K562 (cell line): ENCODE results near the gene MACROD2. TPM values are rescaled to one million over a fixed set of nuclear protein-coding genes. Genes with fewer than 3 reads are reported as not detected.

Source experiments
- ATAC-seq: fragments of 200-7000 bp; cut with Tn5 transposase; 3 replicates; pipeline ENCODE4 v1.9.1; 2020; ENCODE audit warnings: moderate library complexity
- BruUV-seq: library from RNA; stranded (reverse); fragments of 400-500 nt; replicated peaks from 2 replicates; lab custom pipeline; 2021; lab: Mats Ljungman, UMichigan
- CTCF ChIA-PET: fragments of 300-600 bp; formaldehyde crosslinking; extraction: SDS; loops from one replicate; lab custom pipeline; 2021; ENCODE audit warnings: low intra/inter-chr PET ratio; lab: Yijun Ruan, JAX
- POLR2A ChIA-PET: fragments of 300-600, 350-650 bp; sonication (Branson Sonifier 250); formaldehyde crosslinking; extraction: SDS; loops from one replicate; lab custom pipeline; 2021; ENCODE audit warnings: antibody characterized with exemption, inconsistent platforms; lab: Yijun Ruan, JAX
- DNase-seq, 4 experiments: peaks; one replicate each; pipeline versions ENCODE4 v3.0.0 to v3.0.0-alpha.2; 2011 to 2018; ENCODE audit warnings: low spot score in 3 of 4, mixed read lengths in 3 of 4; ENCODE audit errors: extremely low read depth in 1 of 4
- FAIRE-seq: peaks from 2 replicates; lab custom pipeline; 2011; peaks lifted over from hg19 to GRCh38; lab: Jason Lieb, UNC
- H2AFZ ChIP-seq: 2 replicates; pipeline ENCODE4 v1.6.0; 2011; ENCODE audit warnings: low read depth, low read length, control low read depth, inconsistent platforms
- H3K27ac ChIP-seq: fragments of 200-600 bp; 3 replicates; pipeline ENCODE4 v1.8.0; 2011; ENCODE audit warnings: low read depth, mild to moderate bottlenecking, control low read depth, inconsistent platforms, low read length, moderate library complexity, mixed read lengths; ENCODE audit errors: extremely low read depth
- H3K27me3 ChIP-seq, 2 experiments: fragments of 300-600 bp in 1 of 2; 2 replicates in 1 of 2; 3 replicates in 1 of 2; pipeline versions ENCODE4 v1.6.0 to v1.8.0; 2011; ENCODE audit warnings: inconsistent platforms in 2 of 2, low read length in 2 of 2, mild to moderate bottlenecking in 1 of 2, mixed read lengths in 1 of 2, moderate library complexity in 1 of 2; ENCODE audit not compliant: control insufficient read depth in 2 of 2, insufficient read depth in 2 of 2
- H3K36me3 ChIP-seq: fragments of 300-600 bp; 3 replicates; pipeline ENCODE4 v1.8.0; 2011; ENCODE audit warnings: mild to moderate bottlenecking, low read length, inconsistent platforms; ENCODE audit not compliant: control insufficient read depth, insufficient read depth
- H3K4me1 ChIP-seq, 2 experiments: fragments of 200-600 bp in 1 of 2; replicated peaks in 1 of 2; 2 replicates in 1 of 2; 3 replicates in 1 of 2; pipeline versions ENCODE4 v1.5.1 to v1.8.0; 2011; ENCODE audit warnings: inconsistent platforms in 2 of 2, low read length in 2 of 2, mild to moderate bottlenecking in 1 of 2, mixed read lengths in 1 of 2, moderate library complexity in 1 of 2; ENCODE audit not compliant: control insufficient read depth in 2 of 2, insufficient read depth in 2 of 2
- H3K4me2 ChIP-seq: 2 replicates; pipeline ENCODE4 v1.6.1; 2011; ENCODE audit warnings: low read length, control low read depth, inconsistent platforms, mixed read lengths; ENCODE audit not compliant: insufficient read depth
- H3K4me3 ChIP-seq: fragments of 200-600 bp; sonication (generic), shearing (Covaris generic); 2 replicates; pipeline ENCODE4 v1.5.1; 2016; ENCODE audit warnings: control low read depth, inconsistent platforms
- H3K79me2 ChIP-seq: fragments of 200-600 bp; 3 replicates; pipeline ENCODE4 v1.8.0; 2011; ENCODE audit warnings: low read length, inconsistent platforms; ENCODE audit not compliant: control insufficient read depth, insufficient read depth
- H3K9ac ChIP-seq, 2 experiments: 2 replicates each; pipeline versions ENCODE4 v1.6.0 to v1.6.1; 2011; ENCODE audit warnings: low read depth in 2 of 2, low read length in 2 of 2, control low read depth in 1 of 2, inconsistent platforms in 1 of 2, mild to moderate bottlenecking in 1 of 2, mixed read lengths in 1 of 2; ENCODE audit not compliant: insufficient read depth in 1 of 2
- H3K9me1 ChIP-seq: one replicate; pipeline ENCODE4 v1.6.0; 2011; ENCODE audit warnings: inconsistent platforms, mild to moderate bottlenecking, low read length, moderate library complexity; ENCODE audit not compliant: control insufficient read depth, insufficient read depth
- H3K9me3 ChIP-seq: replicated peaks from 2 replicates; pipeline ENCODE4 v1.5.1; 2011; ENCODE audit warnings: low read depth, low read length, inconsistent platforms; ENCODE audit not compliant: control insufficient read depth, insufficient read depth
- H4K20me1 ChIP-seq: replicated peaks from 2 replicates; pipeline ENCODE4 v1.6.1; 2011; ENCODE audit warnings: low read length, inconsistent platforms, mixed read lengths; ENCODE audit not compliant: control insufficient read depth, insufficient read depth
- CTCF ChIP-seq, 3 experiments: IDR thresholded peaks in 2 of 3; conservative IDR thresholded peaks in 1 of 3; 2 replicates each; pipeline ENCODE4 v1.5.1; 2011 to 2012; ENCODE audit warnings: low read length in 3 of 3, mild to moderate bottlenecking in 3 of 3, control low read depth in 2 of 3, improper control_type of control experiment in 1 of 3, inconsistent platforms in 1 of 3, low read depth in 1 of 3, mixed read lengths in 1 of 3, moderate library complexity in 1 of 3; ENCODE audit not compliant: insufficient read depth in 2 of 3
- ETS2 ChIP-seq: IDR thresholded peaks from 2 replicates; pipeline ENCODE4 v1.6.1; 2016; ENCODE audit warnings: borderline replicate concordance, missing genetic modification characterization, mild to moderate bottlenecking, moderate library complexity, missing compliant biosample characterization; ENCODE audit not compliant: poor library complexity, severe bottlenecking
- FOXK1 ChIP-seq: sonication (generic); formaldehyde crosslinking; IDR thresholded peaks from 2 replicates; pipeline ENCODE4 v1.8.0; 2022; ENCODE audit warnings: missing genetic modification reagents, mild to moderate bottlenecking, borderline replicate concordance
- NRF1 ChIP-seq, 2 experiments: fragments of 450-650 bp; IDR thresholded peaks in 1 of 2; conservative IDR thresholded peaks in 1 of 2; 2 replicates each; pipeline ENCODE4 v1.6.1; 2014; ENCODE audit warnings: mild to moderate bottlenecking in 2 of 2
- SMARCC2 ChIP-seq: fragments of 450-650 bp; IDR thresholded peaks from 2 replicates; pipeline ENCODE4 v1.6.1; 2017; ENCODE audit warnings: antibody characterized with exemption, moderate library complexity, mild to moderate bottlenecking, low read depth
- WGBS: fragments of 100-300 bp; shearing (Covaris generic); methylation state at CpG from one replicate; pipeline ENCODE4 v1.1.6; 2016; ENCODE audit warnings: low coverage, mixed read lengths; ENCODE audit not compliant: insufficient coverage; ENCODE audit errors: missing lambda C conversion rate; 5-methylcytosine and 5-hydroxymethylcytosine counted together
- in situ Hi-C: fragments of 300-500 bp; cut with MboI; formaldehyde crosslinking; loops from 4 replicates; pipeline ENCODE4 v1.15.0; 2018; ENCODE audit warnings: inconsistent platforms, mixed read lengths
- intact Hi-C: fragments of 100-400 bp; cut with micrococcal nuclease; formaldehyde crosslinking; loops from 2 replicates; pipeline ENCODE4 v1.14.2; 2022
- polyA plus RNA-seq, 8 experiments: library from polyadenylated mRNA; depleted of rRNA in 4 of 8; stranded (reverse) in 5 of 8; unstranded in 3 of 8; fragments of >200 nt; fragmentation: Nextera tagmentation in 2 of 8; fragmentation: Illumina TruSeq in 1 of 8; extraction: Ambion mirVana in 2 of 8; extraction: Trizol in 1 of 8; gene quantifications; 2 replicates each; pipeline versions ENCODE4 v1.2.1 to v1.2.3, GENCODE V29; 2011 to 2014; ENCODE audit warnings: inconsistent platforms in 1 of 8, missing spikeins in 1 of 8
- total RNA-seq, 7 experiments: library from RNA; depleted of rRNA in 6 of 7; stranded (reverse); fragments of >200 nt in 6 of 7; fragmentation: Illumina TruSeq in 2 of 7; extraction: Trizol in 2 of 7; gene quantifications; 2 replicates each; pipeline versions ENCODE4 v1.2.1 to v1.2.3, GENCODE V29; 2011 to 2021; ENCODE audit warnings: low replicate concordance in 1 of 7

The MACROD2 gene
- total and polyA plus RNA-seq, 9 of the 15 experiments (the other 6 are each of a cell fraction or from before 2014, with no cell fraction given) = not detected

- H3K4me3 ChIP-seq = no peak overlapping the region
- intact Hi-C loops = no loop called here
- no peaks in the 10 kb centered on the region for H3K79me2 ChIP-seq
- TF ChIP-seq SMARCC2 (no peak), ETS2 (tag) (no peak), NRF1 (conservative IDR thresholded peaks at IDR 0.05 in 1 of 2, IDR thresholded peaks at IDR 0.05 in 1 of 2) (no peak)
- TF ChIP-seq, all 486 proteins: peak for 0
- Histone ChIP-seq H3K36me3 (no peaks in the 10 kb centered on the region), H2AFZ (no peak overlapping the region), H3K9me1 (no peaks in the 10 kb centered on the region), H3K9ac (no peak overlapping the region), H4K20me1 (no peaks in the 10 kb centered on the region), H3K4me2 (no peak overlapping the region), H3K4me1 (no peaks in the 10 kb centered on the region), H3K9me3 (no peaks in the 10 kb centered on the region), H3K27ac (no peak overlapping the region), H3K27me3 (no peaks in the 10 kb centered on the region)
- in situ Hi-C loops = loop anchor here (5.0 kb wide), 1 partner anchor 45 kb away; no protein-coding TSS in a partner anchor
- no peak for DNase-seq
- no TSS peak for BruUV-seq
- 0% methylated on average over 2 of the region's 3 CpGs for WGBS
- no peak for FAIRE-seq
- no peak for ATAC-seq
- POLR2A ChIA-PET = no interaction called here
- CTCF ChIA-PET = no interaction called here
Observed at GRCh38 chr20:13947719-13948118, 47.6 kb upstream of the MACROD2 start.

GRCh38 chr20:13953227-13953626 is 42.1 kb upstream of the MACROD2 start:
- H3K4me3 ChIP-seq = no peak overlapping the region
- POLR2A ChIA-PET = no interaction called here
- CTCF ChIA-PET = no interaction called here
- in situ Hi-C loops = no loop called here
- H3K27ac ChIP-seq = no peak overlapping the region
- no peaks in the 10 kb centered on the region for H3K9me1 ChIP-seq
- no peaks in the 10 kb centered on the region for H3K27me3 ChIP-seq
- peak in 1 of 4 experiments; percentile 10 for DNase-seq
- intact Hi-C loops = no loop called here
- 3% methylated on average over 6 of the region's 6 CpGs for WGBS
- H3K36me3 ChIP-seq = no peaks in the 10 kb centered on the region
- H3K79me2 ChIP-seq = no peaks in the 10 kb centered on the region
- no peaks in the 10 kb centered on the region for H3K4me1 ChIP-seq
- H3K9ac ChIP-seq = no peak overlapping the region
- TF ChIP-seq FOXK1 = no peak
- TF ChIP-seq CTCF (IDR thresholded peaks at IDR 0.05 in 2 of 3, conservative IDR thresholded peaks at IDR 0.05 in 1 of 3; ENCODE audit: insufficient read depth in 2 of 3, low read depth in 1 of 3, low read length in 3 of 3) = peak in 2 of 3 experiments; percentile 6 to 28; a peak in 1 of 6 replicates
- no peaks in the 10 kb centered on the region for H3K9me3 ChIP-seq
- BruUV-seq = no TSS peak
- FAIRE-seq = no peak
- H2AFZ ChIP-seq = no peak overlapping the region
- no peaks in the 10 kb centered on the region for H4K20me1 ChIP-seq
- H3K4me2 ChIP-seq = no peak overlapping the region
- ATAC-seq = peak; percentile 59; the same call in 2 of the 3 replicates
